IMR-90 (cell line): ENCODE measurements around the gene TFAP2A. TPM values are rescaled to one million over a fixed set of nuclear protein-coding genes. Genes with fewer than 3 reads are reported as not detected.

Source experiments
- ATAC-seq: fragments of 200-7000 bp; cut with Tn5 transposase; 2 replicates; pipeline ENCODE4 v1.9.1; 2020; ENCODE audit warnings: low read depth, mild to moderate bottlenecking, moderate library complexity
- BruUV-seq: library from RNA; stranded (reverse); fragments of 400-500 nt; replicated peaks from 2 replicates; lab custom pipeline; 2021; lab: Mats Ljungman, UMichigan
- CTCF ChIA-PET: fragments of 300-600 bp; formaldehyde crosslinking; extraction: SDS; loops from one replicate; lab custom pipeline; 2021; ENCODE audit warnings: antibody characterized with exemption; lab: Yijun Ruan, JAX
- POLR2A ChIA-PET: fragments of 300-600 bp; sonication (Branson Sonifier 250); formaldehyde crosslinking; loops from one replicate; lab custom pipeline; 2022; ENCODE audit warnings: antibody characterized with exemption; ENCODE audit not compliant: unreplicated experiment; lab: Charles Lee
- DNase-seq: peaks from one replicate; pipeline ENCODE4 v3.0.0; 2013
- H2AFZ ChIP-seq: replicated peaks from 2 replicates; pipeline ENCODE3; 2013; ENCODE audit warnings: low read length, mild to moderate bottlenecking; ENCODE audit not compliant: poor library complexity
- H2AK5ac ChIP-seq: 2 replicates; pipeline ENCODE4 v1.6.1; 2013; ENCODE audit warnings: low read depth, low read length, inconsistent platforms
- H2AK9ac ChIP-seq: replicated peaks from 2 replicates; pipeline ENCODE3; 2013; ENCODE audit warnings: mild to moderate bottlenecking, low read depth, low read length, moderate library complexity; ENCODE audit not compliant: poor library complexity
- H2BK120ac ChIP-seq: 2 replicates; pipeline ENCODE4 v1.6.1; 2013; ENCODE audit warnings: low read depth, low read length, inconsistent platforms
- H2BK15ac ChIP-seq: 3 replicates; pipeline ENCODE4 v1.6.1; 2013; ENCODE audit warnings: low read depth, low read length, inconsistent platforms
- H2BK20ac ChIP-seq: 2 replicates; pipeline ENCODE4 v1.6.1; 2013; ENCODE audit warnings: low read depth, mild to moderate bottlenecking, inconsistent platforms, low read length, moderate library complexity
- H2BK5ac ChIP-seq: 2 replicates; pipeline ENCODE4 v1.6.1; 2013; ENCODE audit warnings: mild to moderate bottlenecking, low read depth, low read length, inconsistent platforms; ENCODE audit not compliant: poor library complexity, severe bottlenecking
- H3K14ac ChIP-seq: replicated peaks from 2 replicates; pipeline ENCODE4 v1.6.1; 2013; ENCODE audit warnings: low read depth, low read length, inconsistent platforms
- H3K18ac ChIP-seq: 2 replicates; pipeline ENCODE4 v1.6.1; 2013; ENCODE audit warnings: low read depth, low read length, control low read depth
- H3K23ac ChIP-seq: 2 replicates; pipeline ENCODE4 v1.6.1; 2013; ENCODE audit warnings: low read depth, low read length, inconsistent platforms
- H3K27ac ChIP-seq: 2 replicates; pipeline ENCODE4 v1.5.1; 2013; ENCODE audit warnings: mild to moderate bottlenecking, control low read depth, low read length; ENCODE audit not compliant: insufficient read depth
- H3K27me3 ChIP-seq: 2 replicates; pipeline ENCODE4 v1.6.1; 2013; ENCODE audit warnings: low read length; ENCODE audit not compliant: control insufficient read depth, insufficient read depth
- H3K36me3 ChIP-seq: 2 replicates; pipeline ENCODE4 v1.6.1; 2013; ENCODE audit warnings: low read length, mixed read lengths; ENCODE audit not compliant: control insufficient read depth, insufficient read depth
- H3K4ac ChIP-seq: 2 replicates; pipeline ENCODE4 v1.6.1; 2013; ENCODE audit warnings: low read depth, low read length, inconsistent platforms
- H3K4me1 ChIP-seq: 2 replicates; pipeline ENCODE4 v1.6.1; 2013; ENCODE audit warnings: low read length, mixed read lengths; ENCODE audit not compliant: control insufficient read depth, insufficient read depth
- H3K4me2 ChIP-seq: 2 replicates; pipeline ENCODE4 v1.6.1; 2013; ENCODE audit warnings: low read depth, mild to moderate bottlenecking, control low read depth, low read length, moderate library complexity
- H3K4me3 ChIP-seq: 2 replicates; pipeline ENCODE4 v1.5.1; 2013; ENCODE audit warnings: low read depth, mild to moderate bottlenecking, control low read depth, low read length, moderate library complexity; ENCODE audit not compliant: insufficient read depth
- H3K56ac ChIP-seq: 2 replicates; pipeline ENCODE4 v1.6.1; 2013; ENCODE audit warnings: low read length, inconsistent platforms; ENCODE audit not compliant: insufficient read depth; ENCODE audit errors: extremely low read depth
- H3K79me1 ChIP-seq, 2 experiments: 2 replicates each; pipeline ENCODE4 v1.6.1; 2013; ENCODE audit warnings: low read length in 2 of 2, inconsistent platforms in 1 of 2, low read depth in 1 of 2
- H3K9ac ChIP-seq: 2 replicates; pipeline ENCODE4 v1.6.1; 2013; ENCODE audit warnings: low read depth, low read length, control low read depth
- H3K9me1 ChIP-seq: 2 replicates; pipeline ENCODE4 v1.6.1; 2013; ENCODE audit warnings: low read length, inconsistent platforms; ENCODE audit not compliant: insufficient read depth
- H3K9me3 ChIP-seq: 2 replicates; pipeline ENCODE4 v1.6.1; 2013; ENCODE audit warnings: low read length; ENCODE audit not compliant: control insufficient read depth, insufficient read depth
- H4K20me1 ChIP-seq: 2 replicates; pipeline ENCODE4 v1.6.1; 2013; ENCODE audit warnings: low read length, inconsistent platforms; ENCODE audit not compliant: insufficient read depth
- H4K5ac ChIP-seq: 2 replicates; pipeline ENCODE4 v1.6.1; 2013; ENCODE audit warnings: mild to moderate bottlenecking, low read depth, low read length, control low read depth
- H4K8ac ChIP-seq, 2 experiments: 2 replicates each; pipeline ENCODE4 v1.6.1; 2013; ENCODE audit warnings: low read depth in 2 of 2, low read length in 2 of 2, control low read depth in 1 of 2, inconsistent platforms in 1 of 2
- H4K91ac ChIP-seq: 2 replicates; pipeline ENCODE4 v1.6.1; 2013; ENCODE audit warnings: low read depth, low read length, inconsistent platforms; ENCODE audit not compliant: insufficient read depth
- BHLHE40 ChIP-seq: fragments of 150-350 bp; IDR thresholded peaks from 2 replicates; pipeline ENCODE4 v1.6.1; 2016; ENCODE audit warnings: mild to moderate bottlenecking, low read depth, low read length
- CHD1 ChIP-seq: IDR thresholded peaks from 2 replicates; pipeline ENCODE4 v1.6.1; 2012; ENCODE audit warnings: low read depth, low read length, improper control_type of control experiment
- CTCF ChIP-seq: conservative IDR thresholded peaks from 2 replicates; pipeline ENCODE4 v1.5.1; 2012; ENCODE audit warnings: mild to moderate bottlenecking, low read depth, low read length, improper control_type of control experiment
- FOS ChIP-seq: fragments of 150-350 bp; IDR thresholded peaks from 2 replicates; pipeline ENCODE4 v1.6.1; 2016; ENCODE audit warnings: low read depth, low read length
- MAFK ChIP-seq: IDR thresholded peaks from 2 replicates; pipeline ENCODE4 v1.6.1; 2012; ENCODE audit warnings: low read depth, low read length, improper control_type of control experiment
- MXI1 ChIP-seq: IDR thresholded peaks from 2 replicates; pipeline ENCODE4 v1.6.1; 2012; ENCODE audit warnings: low read depth, mild to moderate bottlenecking, low read length, moderate library complexity, borderline replicate concordance
- POLR2A ChIP-seq: IDR thresholded peaks from 2 replicates; pipeline ENCODE4 v1.6.1; 2012; ENCODE audit warnings: mild to moderate bottlenecking, low read depth, low read length
- RAD21 ChIP-seq: IDR thresholded peaks from 2 replicates; pipeline ENCODE4 v1.6.1; 2012; ENCODE audit warnings: low read length, improper control_type of control experiment
- RFX5 ChIP-seq: IDR thresholded peaks from 2 replicates; pipeline ENCODE4 v1.8.0; 2012; ENCODE audit warnings: low read depth, mild to moderate bottlenecking, low read length, moderate library complexity
- SMC3 ChIP-seq: fragments of 150-350 bp; IDR thresholded peaks from 2 replicates; pipeline ENCODE4 v1.6.1; 2016; ENCODE audit warnings: low read depth, mild to moderate bottlenecking, antibody characterized with exemption, low read length, moderate library complexity
- WGBS, 2 experiments: methylation state at CpG; one replicate each; pipeline versions ENCODE4 v1.1.5 to v1.1.7; 2013; ENCODE audit warnings: missing lambda C conversion rate in 2 of 2; ENCODE audit not compliant: insufficient read length in 1 of 2; ENCODE audit errors: extremely low coverage in 2 of 2; 5-methylcytosine and 5-hydroxymethylcytosine counted together
- dilution Hi-C: fragments of 300-500 bp; cut with HindIII; formaldehyde crosslinking; loops from one replicate; pipeline ENCODE4 v1.14.3; 2018; ENCODE audit warnings: low sequenced_read_pairs; ENCODE audit not compliant: unreplicated experiment
- in situ Hi-C: fragments of 300-500 bp; cut with MboI; formaldehyde crosslinking; loops from 3 replicates; pipeline ENCODE4 v1.14.3; 2019; ENCODE audit warnings: low sequenced_read_pairs, inconsistent platforms, mixed read lengths
- intact Hi-C: fragments of 100-400 bp; cut with micrococcal nuclease; formaldehyde crosslinking; loops from 2 replicates; pipeline ENCODE4 v1.10.0; 2022
- polyA plus RNA-seq, 3 experiments: library from polyadenylated mRNA; depleted of rRNA; stranded (reverse); fragments of >200 nt; gene quantifications; 2 replicates each; pipeline ENCODE4 v1.2.3, GENCODE V29; 2012; ENCODE audit warnings: low replicate concordance in 1 of 3
- total RNA-seq: library from RNA; depleted of rRNA; stranded (reverse); fragments of >200 nt; gene quantifications from 2 replicates; pipeline ENCODE4 v1.2.3, GENCODE V29; 2012
- TF ChIP-seq, protein P1 (sequence below): fragments of 150-350 bp; IDR thresholded peaks from 2 replicates; pipeline ENCODE4 v1.6.1; 2016; ENCODE audit warnings: low read depth, mild to moderate bottlenecking, low read length, moderate library complexity, borderline replicate concordance
- TF ChIP-seq, protein P2 (sequence below): fragments of 150-350 bp; IDR thresholded peaks from 2 replicates; pipeline ENCODE4 v1.6.1; 2017; ENCODE audit warnings: mild to moderate bottlenecking, antibody characterized with exemption, low read length, low read depth

The TFAP2A gene
- total and polyA plus RNA-seq, 2 of the 4 experiments (the other 2 are of a cell fraction) = 0.72 to 7.1 TPM

GRCh38 chr6:10421921-10422736 lies 7.3 kb upstream of the TFAP2A start (continued):
- no peak for TF ChIP-seq MXI1

DNA sequence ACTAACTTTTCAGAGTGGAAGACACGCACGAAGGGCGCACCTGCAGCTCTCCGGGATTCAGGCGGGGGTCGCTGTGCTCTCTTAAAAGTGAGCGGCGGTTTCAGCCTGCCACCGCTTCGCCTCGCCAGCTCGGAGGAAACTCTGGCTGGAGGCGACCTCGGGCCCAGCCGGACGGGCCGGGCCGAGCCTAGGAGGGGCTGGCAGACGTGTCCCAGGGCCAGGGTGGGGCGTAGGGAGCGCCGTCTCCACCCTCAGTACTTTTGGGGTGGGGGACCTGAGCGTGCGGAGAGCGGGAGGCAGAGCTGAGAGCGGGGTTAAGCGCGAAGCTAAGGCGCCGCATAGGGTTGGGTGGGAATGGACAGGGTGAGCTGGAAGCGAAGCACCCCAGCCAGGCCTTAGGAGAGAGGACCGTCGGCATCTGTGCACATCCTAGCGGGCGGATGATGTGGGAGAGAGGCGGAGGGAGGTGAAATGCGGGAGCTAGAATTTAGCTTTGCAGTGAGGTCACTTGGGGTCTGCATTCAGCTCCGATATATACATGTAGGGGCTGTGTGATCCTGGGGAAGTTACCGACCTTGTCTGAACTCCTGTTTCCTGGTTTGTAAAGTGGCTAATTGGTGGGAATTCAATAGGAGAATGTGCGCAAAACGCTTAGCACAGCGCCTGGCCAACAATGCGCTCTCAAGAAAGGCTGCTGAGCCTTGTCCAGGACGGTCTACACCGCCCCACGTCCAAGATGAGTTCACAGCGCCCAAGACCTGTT lies 6.5 kb upstream of the TFAP2A start:
- Histone ChIP-seq H3K4me3 (no peak overlapping the region), H2BK20ac (no peak overlapping the region), H3K79me1 (no peaks in the 10 kb centered on the region), H3K27me3 (peaks cover 93% of the 10 kb centered on the region), H3K18ac (no peak overlapping the region), H3K4ac (no peak overlapping the region), H3K56ac (no peak overlapping the region), H3K9ac (no peak overlapping the region), H3K36me3 (no peaks in the 10 kb centered on the region), H3K23ac (no peak overlapping the region), H3K9me3 (no peaks in the 10 kb centered on the region), H3K4me1 (no peaks in the 10 kb centered on the region), H2AFZ (peak overlapping the region; percentile 28), H3K9me1 (no peaks in the 10 kb centered on the region), H3K27ac (no peak overlapping the region), H4K91ac (no peak overlapping the region), H4K8ac (no peak overlapping the region), H2AK5ac (no peak overlapping the region), H2BK5ac (no peak overlapping the region), H2AK9ac (no peak overlapping the region), H2BK120ac (no peak overlapping the region), H2BK15ac (no peak overlapping the region), H3K14ac (no peak overlapping the region), H3K4me2 (no peak overlapping the region), H4K5ac (no peak overlapping the region), H4K20me1 (no peaks in the 10 kb centered on the region)
- ChIA-PET POLR2A (no interaction called here), CTCF (no interaction called here)
- BruUV-seq = no TSS peak
- WGBS, 2 experiments = 4% methylated on average over 26 of the region's 47 CpGs; no CpG with 5 or more reads in 1 of the 2 experiments
- dilution Hi-C loops = no loop called here
- in situ Hi-C loops = loop anchor here (25.0 kb wide), 2 partner anchors 884 to 1984 kb away; partner anchors contain the start of gene SLC35B3
- ATAC-seq = no peak
- intact Hi-C loops = no loop called here
- no peak for DNase-seq
- TF ChIP-seq CTCF = no peak
- no peak for TF ChIP-seq MAFK
- TF ChIP-seq, protein P1, sequence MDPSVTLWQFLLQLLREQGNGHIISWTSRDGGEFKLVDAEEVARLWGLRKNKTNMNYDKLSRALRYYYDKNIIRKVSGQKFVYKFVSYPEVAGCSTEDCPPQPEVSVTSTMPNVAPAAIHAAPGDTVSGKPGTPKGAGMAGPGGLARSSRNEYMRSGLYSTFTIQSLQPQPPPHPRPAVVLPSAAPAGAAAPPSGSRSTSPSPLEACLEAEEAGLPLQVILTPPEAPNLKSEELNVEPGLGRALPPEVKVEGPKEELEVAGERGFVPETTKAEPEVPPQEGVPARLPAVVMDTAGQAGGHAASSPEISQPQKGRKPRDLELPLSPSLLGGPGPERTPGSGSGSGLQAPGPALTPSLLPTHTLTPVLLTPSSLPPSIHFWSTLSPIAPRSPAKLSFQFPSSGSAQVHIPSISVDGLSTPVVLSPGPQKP = no peak
- no peak for TF ChIP-seq SMC3
- TF ChIP-seq RFX5 = no peak
- TF ChIP-seq POLR2A = no peak
- TF ChIP-seq CHD1 = no peak
- TF ChIP-seq, protein P2, sequence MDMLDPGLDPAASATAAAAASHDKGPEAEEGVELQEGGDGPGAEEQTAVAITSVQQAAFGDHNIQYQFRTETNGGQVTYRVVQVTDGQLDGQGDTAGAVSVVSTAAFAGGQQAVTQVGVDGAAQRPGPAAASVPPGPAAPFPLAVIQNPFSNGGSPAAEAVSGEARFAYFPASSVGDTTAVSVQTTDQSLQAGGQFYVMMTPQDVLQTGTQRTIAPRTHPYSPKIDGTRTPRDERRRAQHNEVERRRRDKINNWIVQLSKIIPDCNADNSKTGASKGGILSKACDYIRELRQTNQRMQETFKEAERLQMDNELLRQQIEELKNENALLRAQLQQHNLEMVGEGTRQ = no peak
- no peak for TF ChIP-seq RAD21
- TF ChIP-seq FOS = no peak
- TF ChIP-seq BHLHE40 = no peak
